Measurements from ENCODE around the gene DHX58.

Gene DHX58

DNA sequence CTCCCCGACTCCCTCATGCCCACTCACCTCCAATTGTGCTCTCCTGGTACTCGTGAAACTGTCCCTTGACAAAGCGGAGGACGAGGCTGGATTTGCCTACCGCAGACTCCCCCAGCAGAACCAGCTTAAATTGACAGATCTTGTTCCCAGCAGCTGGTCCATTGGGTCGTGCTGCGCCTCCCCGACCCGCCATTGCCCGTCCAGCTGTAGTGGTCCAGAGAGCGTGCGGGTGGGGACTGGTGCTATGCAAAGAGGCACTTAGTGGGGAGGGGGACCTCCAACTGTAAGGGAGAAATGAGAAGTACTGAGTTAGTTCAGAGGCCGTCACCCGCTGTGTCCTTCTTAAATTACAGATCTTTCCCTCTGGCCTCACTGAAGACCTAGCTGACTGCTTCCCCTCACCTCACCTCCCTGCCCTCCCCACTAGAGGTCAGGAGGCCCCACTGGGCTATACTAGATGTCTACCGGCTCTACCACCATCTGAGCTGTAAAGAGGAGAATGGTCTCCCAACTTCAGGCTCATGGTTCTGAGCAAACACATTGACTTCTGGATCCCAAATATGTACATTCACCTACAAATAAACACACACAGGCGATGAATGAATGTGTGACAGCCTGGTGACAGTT is 17.9 kb upstream of the DHX58 start:
- DNase-seq (ENCODE audit: extremely low spot score): no peak
- CTCF ChIA-PET: interaction anchor here (0.8 to 8.2 kb wide), 10 partner anchors 12 to 113 kb away, joined by 3 to 47 read pairs (median 5); partner anchors contain the start of genes DNAJC7 and NKIRAS2
- POLR2A ChIA-PET: no interaction called here
- TF ChIP-seq, protein P1, sequence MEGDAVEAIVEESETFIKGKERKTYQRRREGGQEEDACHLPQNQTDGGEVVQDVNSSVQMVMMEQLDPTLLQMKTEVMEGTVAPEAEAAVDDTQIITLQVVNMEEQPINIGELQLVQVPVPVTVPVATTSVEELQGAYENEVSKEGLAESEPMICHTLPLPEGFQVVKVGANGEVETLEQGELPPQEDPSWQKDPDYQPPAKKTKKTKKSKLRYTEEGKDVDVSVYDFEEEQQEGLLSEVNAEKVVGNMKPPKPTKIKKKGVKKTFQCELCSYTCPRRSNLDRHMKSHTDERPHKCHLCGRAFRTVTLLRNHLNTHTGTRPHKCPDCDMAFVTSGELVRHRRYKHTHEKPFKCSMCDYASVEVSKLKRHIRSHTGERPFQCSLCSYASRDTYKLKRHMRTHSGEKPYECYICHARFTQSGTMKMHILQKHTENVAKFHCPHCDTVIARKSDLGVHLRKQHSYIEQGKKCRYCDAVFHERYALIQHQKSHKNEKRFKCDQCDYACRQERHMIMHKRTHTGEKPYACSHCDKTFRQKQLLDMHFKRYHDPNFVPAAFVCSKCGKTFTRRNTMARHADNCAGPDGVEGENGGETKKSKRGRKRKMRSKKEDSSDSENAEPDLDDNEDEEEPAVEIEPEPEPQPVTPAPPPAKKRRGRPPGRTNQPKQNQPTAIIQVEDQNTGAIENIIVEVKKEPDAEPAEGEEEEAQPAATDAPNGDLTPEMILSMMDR (IDR thresholded peaks at IDR 0.05; ENCODE audit: control extremely low read depth, extremely low read depth, low read depth, missing control alignments): no peak

DNA sequence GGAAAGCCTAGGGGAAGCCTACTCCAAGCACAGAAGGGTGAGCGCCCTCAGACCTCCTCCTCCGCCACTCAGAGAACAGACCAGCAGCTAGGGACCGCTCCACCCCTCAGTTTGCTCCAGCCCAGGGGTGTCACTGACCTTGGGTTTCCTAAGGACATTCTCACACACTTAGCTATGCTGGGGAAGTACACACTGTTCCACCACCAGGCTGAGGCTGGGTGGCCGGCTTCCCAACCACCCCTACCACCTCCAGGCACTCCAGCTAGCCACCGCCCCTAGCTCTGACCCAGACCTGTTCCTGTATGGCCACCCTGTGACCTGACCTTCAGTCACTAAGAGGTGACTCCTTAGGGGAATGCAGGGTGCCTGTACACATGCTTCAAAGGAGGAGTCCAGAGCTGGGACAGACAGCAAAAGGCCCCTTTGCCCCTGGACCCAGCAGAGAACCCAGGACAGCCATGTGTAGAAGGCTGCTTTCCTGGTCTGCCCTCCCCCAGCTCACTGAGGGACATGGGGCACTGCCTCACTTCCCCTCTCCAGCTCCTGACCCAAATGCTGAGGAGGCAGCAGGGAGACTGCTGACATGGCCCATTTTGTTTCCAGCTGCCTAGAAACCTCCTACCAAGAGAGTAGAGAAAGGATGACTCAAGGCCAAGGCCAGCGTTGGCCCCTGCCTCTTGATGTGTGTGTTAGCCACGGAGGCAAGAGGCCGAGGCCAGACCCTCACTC is 16.8 kb upstream of the DHX58 start:
- POLR2A ChIA-PET: no interaction called here
- TF ChIP-seq, protein P1 (IDR thresholded peaks at IDR 0.05; ENCODE audit: control extremely low read depth, extremely low read depth, low read depth, missing control alignments): no peak
- no peak for DNase-seq (ENCODE audit: extremely low spot score)
- CTCF ChIA-PET: interaction anchor here (0.8 to 8.2 kb wide), 10 partner anchors 10 to 111 kb away, joined by 3 to 47 read pairs (median 4); partner anchors contain the start of genes DNAJC7 and NKIRAS2

DNA sequence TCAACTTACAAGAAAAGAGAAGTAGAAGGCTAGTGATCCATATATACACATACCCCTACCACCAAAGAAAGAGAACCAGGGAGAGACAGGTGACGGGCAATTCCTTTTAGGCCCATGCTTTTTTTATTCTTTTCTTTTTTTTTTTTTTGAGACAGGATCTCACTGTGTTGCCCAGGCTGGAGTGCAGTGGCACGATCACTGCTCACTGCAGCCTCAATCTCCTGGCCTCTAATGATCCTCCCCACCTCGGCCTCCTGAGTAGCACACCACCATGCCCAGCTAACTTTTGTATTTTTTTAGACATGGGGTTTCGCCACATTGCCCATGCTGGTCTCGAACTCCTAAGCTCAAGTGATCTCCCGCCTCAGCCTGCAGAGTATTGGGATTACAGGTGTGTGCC is 14.9 kb upstream of the DHX58 start:
- POLR2A ChIA-PET: interaction anchor here (0.9 kb wide), 1 partner anchor 438 kb away, joined by 4 read pairs; no protein-coding TSS in a partner anchor

DNA sequence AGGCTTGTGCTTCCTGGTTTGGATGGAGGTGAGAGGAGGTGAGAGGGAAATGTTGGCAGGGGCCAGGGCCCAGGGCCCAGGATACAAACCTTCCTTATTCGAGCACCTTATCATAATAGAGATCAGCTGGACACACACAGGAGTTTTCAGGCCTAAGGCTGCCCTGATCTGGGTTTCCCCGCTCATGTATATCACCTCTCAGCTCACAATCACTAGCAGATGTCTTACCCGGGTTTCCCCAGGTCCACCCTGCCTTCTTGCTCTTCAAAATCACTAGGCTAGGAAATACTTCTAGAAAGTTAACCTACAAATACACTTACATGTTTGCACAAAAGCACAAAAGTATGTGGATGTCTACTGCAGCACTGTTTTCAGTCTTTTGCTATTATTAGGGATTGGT is 14.3 kb upstream of the DHX58 start:
- CTCF ChIA-PET: interaction anchor here (8.2 kb wide), 1 partner anchor 8 kb away, joined by 47 read pairs; no protein-coding TSS in a partner anchor
- TF ChIP-seq, protein P1 (IDR thresholded peaks at IDR 0.05; ENCODE audit: control extremely low read depth, extremely low read depth, low read depth, missing control alignments): no peak
- POLR2A ChIA-PET: interaction anchor here (0.9 kb wide), 1 partner anchor 437 kb away, joined by 4 read pairs; no protein-coding TSS in a partner anchor
- no peak for DNase-seq (ENCODE audit: extremely low spot score)

More for the DNA sequence above, 14.9 kb upstream of the DHX58 start:
- CTCF ChIA-PET: interaction anchor here (1.3 to 8.2 kb wide), 3 partner anchors 9 to 11 kb away, joined by 4 to 47 read pairs (median 4); no protein-coding TSS in a partner anchor
- no peak for DNase-seq (ENCODE audit: extremely low spot score)
- TF ChIP-seq, protein P1 (IDR thresholded peaks at IDR 0.05; ENCODE audit: control extremely low read depth, extremely low read depth, low read depth, missing control alignments): no peak

DNA sequence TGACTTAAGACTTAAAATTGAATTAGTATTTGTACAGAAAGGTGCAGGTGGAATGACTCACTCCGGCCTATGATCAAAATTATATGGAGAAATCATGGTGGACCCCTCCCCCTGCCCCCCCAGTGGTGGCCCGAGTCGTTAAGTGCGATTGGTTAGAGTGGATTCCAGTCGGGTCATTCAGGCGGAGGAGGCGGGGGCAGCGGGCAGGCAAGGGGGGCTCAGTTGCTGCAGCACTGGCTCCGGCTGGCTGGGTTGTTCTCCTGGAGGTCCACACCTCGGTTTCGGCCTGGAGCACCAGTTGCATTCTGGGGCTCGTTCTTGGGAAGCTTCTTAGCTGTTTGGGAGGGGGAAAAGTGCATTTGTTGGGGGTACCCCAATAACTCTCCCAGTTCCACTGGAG is 13.1 kb upstream of the DHX58 start:
- DNase-seq (ENCODE audit: extremely low spot score): no peak

DNA sequence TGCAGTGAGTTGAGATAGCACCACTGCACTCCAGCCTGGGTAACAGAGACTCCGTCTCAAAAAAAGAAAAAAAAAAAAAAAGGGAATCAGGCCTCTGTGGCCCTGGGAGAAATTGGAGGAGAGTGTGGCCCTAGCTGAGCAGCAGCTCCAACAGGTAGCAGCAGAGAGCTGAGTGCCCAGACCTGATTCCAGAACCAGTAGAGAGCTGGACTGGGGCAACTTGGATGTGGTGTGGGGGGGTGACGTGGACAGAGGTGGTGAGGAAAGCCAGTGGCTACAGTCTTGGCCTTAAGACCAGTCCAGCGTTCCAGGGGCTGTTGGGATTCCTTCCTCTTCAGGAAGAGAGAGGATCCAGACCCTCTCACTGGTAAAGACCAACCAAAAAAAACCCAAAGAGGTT is 11.7 kb upstream of the DHX58 start:
- POLR2A ChIA-PET: interaction anchor here (0.6 to 0.7 kb wide), 2 partner anchors 87 to 112 kb away, joined by 3 to 7 read pairs; no protein-coding TSS in a partner anchor
- CTCF ChIA-PET: interaction anchor here (0.7 to 1.7 kb wide), 4 partner anchors 10 to 12 kb away, joined by 3 to 5 read pairs (median 4); partner anchors contain the start of gene DHX58
- no peak for DNase-seq (ENCODE audit: extremely low spot score)
- TF ChIP-seq, protein P1 (IDR thresholded peaks at IDR 0.05; ENCODE audit: control extremely low read depth, extremely low read depth, low read depth, missing control alignments): peak; percentile 8

More for the DNA sequence above, 13.1 kb upstream of the DHX58 start:
- TF ChIP-seq, protein P1 (IDR thresholded peaks at IDR 0.05; ENCODE audit: control extremely low read depth, extremely low read depth, low read depth, missing control alignments): no peak
- ChIA-PET POLR2A (no interaction called here), CTCF (interaction anchor here (1.5 kb wide), 1 partner anchor 11 kb away, joined by 4 read pairs; no protein-coding TSS in a partner anchor)

All from GM10248 (cell line).